IPS-18c (cell line): ENCODE measurements around the gene FANCL.
"Not testable (repeated sequence)": the region's sequence is repeated elsewhere in the genome, so short reads cannot be mapped to it uniquely, and the experiment has no call there.

ENCODE experiments used
- H3K4me3 ChIP-seq: 2 replicates; pipeline ENCODE4 v1.7.0; 2013; ENCODE audit warnings: low read depth, mild to moderate bottlenecking, low read length, moderate library complexity; ENCODE audit not compliant: insufficient read depth
- H3K9me3 ChIP-seq: one replicate; pipeline ENCODE4 v1.6.1; 2013; ENCODE audit warnings: mild to moderate bottlenecking, low read length, moderate library complexity; ENCODE audit not compliant: control insufficient read depth, insufficient read depth

FANCL gene

GRCh38 chr2:58170334-58170933, 70.7 kb downstream of the FANCL start:
- not testable (repeated sequence) for H3K9me3 ChIP-seq, H3K4me3 ChIP-seq

GRCh38 chr2:58169845-58170244, 71.3 kb downstream of the FANCL start:
- H3K9me3 ChIP-seq, H3K4me3 ChIP-seq: not testable (repeated sequence)

- H3K4me3 ChIP-seq, H3K9me3 ChIP-seq: not testable (repeated sequence)
These were observed 73.0 kb downstream of the FANCL start for GRCh38 chr2:58168130-58168529.

- Histone ChIP-seq H3K4me3 (no peak overlapping the region), H3K9me3 (no peaks in the 10 kb centered on the region)
These were observed 77.2 kb downstream of the FANCL start for GRCh38 chr2:58163913-58164312.

GRCh38 chr2:58158481-58158880, 82.6 kb downstream of the FANCL start:
- H3K4me3 ChIP-seq: no peak overlapping the region
- no peaks in the 10 kb centered on the region for H3K9me3 ChIP-seq

- no peak overlapping the region for H3K4me3 ChIP-seq
- H3K9me3 ChIP-seq: no peaks in the 10 kb centered on the region
These were observed 83.4 kb downstream of the FANCL start for GRCh38 chr2:58157754-58158153.

GRCh38 chr2:58156780-58157179, 84.3 kb downstream of the FANCL start:
- H3K9me3 ChIP-seq: no peaks in the 10 kb centered on the region
- H3K4me3 ChIP-seq: no peak overlapping the region

- Histone ChIP-seq H3K9me3 (no peaks in the 10 kb centered on the region), H3K4me3 (no peak overlapping the region)
These were observed 85.9 kb downstream of the FANCL start for GRCh38 chr2:58155160-58155778.

GRCh38 chr2:58146707-58147106, 94.4 kb downstream of the FANCL start:
- H3K9me3 ChIP-seq: no peaks in the 10 kb centered on the region
- no peak overlapping the region for H3K4me3 ChIP-seq

GRCh38 chr2:58145769-58146168, 95.4 kb downstream of the FANCL start:
- H3K4me3 ChIP-seq, H3K9me3 ChIP-seq: not testable (repeated sequence)

GRCh38 chr2:58140508-58141072, 100.5 kb downstream of the FANCL start:
- H3K4me3 ChIP-seq: no peak overlapping the region
- H3K9me3 ChIP-seq: no peaks in the 10 kb centered on the region

- Histone ChIP-seq H3K9me3 (no peaks in the 10 kb centered on the region), H3K4me3 (no peak overlapping the region)
These were observed 102.6 kb downstream of the FANCL start for GRCh38 chr2:58138396-58139030.

GRCh38 chr2:58137856-58138255, 103.3 kb downstream of the FANCL start:
- no peak overlapping the region for H3K4me3 ChIP-seq

GRCh38 chr2:58137221-58137620, 103.9 kb downstream of the FANCL start:
- no peak overlapping the region for H3K4me3 ChIP-seq
- H3K9me3 ChIP-seq: no peaks in the 10 kb centered on the region

More at GRCh38 chr2:58137856-58138255, 103.3 kb downstream of the FANCL start:
- H3K9me3 ChIP-seq: no peaks in the 10 kb centered on the region

- H3K4me3 ChIP-seq: no peak overlapping the region
- no peaks in the 10 kb centered on the region for H3K9me3 ChIP-seq
These were observed 105.3 kb downstream of the FANCL start for GRCh38 chr2:58135861-58136260.

GRCh38 chr2:58133395-58133794, 107.7 kb downstream of the FANCL start:
- Histone ChIP-seq H3K9me3 (no peaks in the 10 kb centered on the region), H3K4me3 (no peak overlapping the region)

- Histone ChIP-seq H3K4me3 (no peak overlapping the region), H3K9me3 (no peaks in the 10 kb centered on the region)
These were observed 109.7 kb downstream of the FANCL start for GRCh38 chr2:58131191-58132011.
